ENCODE measurements around the gene LANCL2. TPM values are rescaled to one million over a fixed set of nuclear protein-coding genes. Genes with fewer than 3 reads are reported as not detected.

The LANCL2 gene
- total RNA-seq, 1 donor from 2014 or later = 24.1 TPM

GRCh38 chr7:55448526-55448925 is 83.4 kb downstream of the LANCL2 start:
- TF ChIP-seq CTCF (IDR thresholded peaks at IDR 0.05; ENCODE audit: partially characterized antibody, unreplicated experiment) = no peak
- no peaks in the 10 kb centered on the region for H3K27me3 Mint-ChIP-seq (ENCODE audit: unreplicated experiment)
- H3K36me3 Mint-ChIP-seq (ENCODE audit: unreplicated experiment) = peaks cover 4% of the 10 kb centered on the region
- no peaks in the 10 kb centered on the region for H3K4me1 Mint-ChIP-seq (ENCODE audit: low read depth, unreplicated experiment)
- no peak for DNase-seq
- H3K4me3 Mint-ChIP-seq (ENCODE audit: unreplicated experiment) = no peak overlapping the region
- H3K9me3 Mint-ChIP-seq (ENCODE audit: unreplicated experiment) = no peaks in the 10 kb centered on the region
- no peak overlapping the region for H3K27ac Mint-ChIP-seq (ENCODE audit: unreplicated experiment)

DNA sequence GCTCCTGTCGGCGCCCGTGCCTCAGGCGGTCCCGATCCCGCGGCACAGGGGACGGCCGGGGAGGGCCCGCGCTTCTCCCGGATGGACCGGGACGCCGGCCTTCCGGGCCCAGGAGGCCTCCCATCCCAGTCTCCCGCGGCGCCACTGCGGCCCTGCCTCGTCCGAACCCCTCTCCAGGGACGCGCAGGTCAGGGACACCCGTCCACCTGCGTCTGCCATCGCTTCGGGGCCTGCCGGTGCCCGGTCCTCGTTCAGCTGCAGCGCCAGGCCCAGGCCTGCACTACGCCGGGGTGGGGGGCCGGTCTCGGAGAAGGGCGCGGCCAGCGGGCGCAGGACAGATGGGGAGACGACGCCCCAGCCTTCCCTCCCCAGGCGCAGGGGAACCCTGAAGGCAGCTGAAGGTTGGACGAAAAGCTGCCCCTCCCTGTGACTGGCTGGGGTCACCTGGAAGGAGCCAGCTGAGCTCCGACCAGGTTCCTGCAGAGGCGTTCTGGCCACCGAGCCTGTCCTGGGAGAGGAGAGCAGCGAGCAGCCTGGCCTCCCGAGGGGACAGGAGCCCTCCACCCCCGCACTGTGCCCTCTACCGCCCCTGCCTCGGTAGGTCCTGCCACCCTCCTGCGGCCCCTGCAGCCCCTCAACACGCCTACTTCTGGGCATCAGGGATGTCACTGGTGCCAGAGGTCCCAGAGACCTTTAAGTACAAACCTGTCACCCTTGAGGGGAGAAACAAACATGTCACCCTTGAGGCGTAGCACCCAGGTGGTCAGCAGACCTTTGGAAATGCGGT is 84.3 kb downstream of the LANCL2 start:
- no peak overlapping the region for H3K4me3 Mint-ChIP-seq (ENCODE audit: unreplicated experiment)
- H3K27ac Mint-ChIP-seq (ENCODE audit: unreplicated experiment) = no peak overlapping the region
- H3K36me3 Mint-ChIP-seq (ENCODE audit: unreplicated experiment) = peaks cover 4% of the 10 kb centered on the region
- no peaks in the 10 kb centered on the region for H3K9me3 Mint-ChIP-seq (ENCODE audit: unreplicated experiment)
- TF ChIP-seq CTCF (IDR thresholded peaks at IDR 0.05; ENCODE audit: partially characterized antibody, unreplicated experiment) = no peak
- no peaks in the 10 kb centered on the region for H3K27me3 Mint-ChIP-seq (ENCODE audit: unreplicated experiment)
- no peaks in the 10 kb centered on the region for H3K4me1 Mint-ChIP-seq (ENCODE audit: low read depth, unreplicated experiment)
- no peak for DNase-seq

DNA sequence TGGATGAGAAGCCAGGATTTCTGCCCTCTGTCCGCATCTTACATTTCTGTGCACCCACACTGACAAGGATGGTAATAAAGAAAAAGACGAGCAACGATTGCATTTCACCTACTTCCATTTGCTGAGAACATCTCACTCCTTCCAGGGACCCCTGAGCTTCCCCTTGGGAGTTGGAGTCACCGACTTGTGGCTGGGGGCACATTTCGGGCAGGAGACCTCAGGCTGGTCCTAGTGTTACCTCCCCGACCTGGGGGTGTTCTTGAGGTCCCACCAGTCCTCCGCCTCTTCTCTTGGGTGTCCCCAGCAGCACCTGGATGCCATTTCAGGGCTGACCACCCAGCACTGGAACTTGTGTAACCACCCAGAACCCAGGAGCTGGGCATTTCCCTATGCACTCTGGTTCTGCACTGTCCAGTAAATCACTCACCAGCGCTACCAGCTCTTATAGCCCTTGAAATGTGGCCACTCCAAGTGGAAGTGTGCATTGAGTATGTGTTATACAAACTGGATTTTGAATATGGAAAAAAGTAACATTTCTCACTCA is 84.9 kb downstream of the LANCL2 start:
- no peak overlapping the region for H3K4me3 Mint-ChIP-seq (ENCODE audit: unreplicated experiment)
- no peaks in the 10 kb centered on the region for H3K4me1 Mint-ChIP-seq (ENCODE audit: low read depth, unreplicated experiment)
- no peak overlapping the region for H3K27ac Mint-ChIP-seq (ENCODE audit: unreplicated experiment)
- H3K9me3 Mint-ChIP-seq (ENCODE audit: unreplicated experiment) = peaks cover 2% of the 10 kb centered on the region
- no peak for TF ChIP-seq CTCF (IDR thresholded peaks at IDR 0.05; ENCODE audit: partially characterized antibody, unreplicated experiment)
- no peaks in the 10 kb centered on the region for H3K27me3 Mint-ChIP-seq (ENCODE audit: unreplicated experiment)
- H3K36me3 Mint-ChIP-seq (ENCODE audit: unreplicated experiment) = peaks cover 4% of the 10 kb centered on the region
- no peak for DNase-seq

DNA sequence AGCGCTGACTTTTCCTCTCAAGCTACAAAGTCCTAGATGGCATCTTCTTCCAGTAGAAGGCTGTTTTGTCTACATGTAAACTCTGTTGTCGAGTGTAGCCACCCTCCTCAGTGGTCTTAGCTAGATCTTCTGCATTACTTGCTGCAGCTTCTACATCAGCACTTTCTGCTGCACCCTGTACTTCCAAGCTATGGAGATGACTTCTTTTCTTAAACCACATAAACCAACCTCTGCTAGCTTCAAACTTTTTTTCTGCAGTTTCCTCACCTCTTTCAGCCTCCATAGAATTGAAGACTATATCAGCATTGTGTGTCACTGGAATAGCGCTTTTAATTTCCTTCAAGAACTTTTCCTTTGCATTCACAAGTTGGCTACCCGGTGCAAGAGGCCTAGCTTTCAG is 87.8 kb downstream of the LANCL2 start:
- Mint-ChIP-seq H3K4me1 (ENCODE audit: low read depth, unreplicated experiment) (no peaks in the 10 kb centered on the region), H3K9me3 (ENCODE audit: unreplicated experiment) (peaks cover 5% of the 10 kb centered on the region), H3K4me3 (ENCODE audit: unreplicated experiment) (no peak overlapping the region), H3K36me3 (ENCODE audit: unreplicated experiment) (peaks cover 4% of the 10 kb centered on the region), H3K27ac (ENCODE audit: unreplicated experiment) (no peak overlapping the region), H3K27me3 (ENCODE audit: unreplicated experiment) (no peaks in the 10 kb centered on the region)
- no peak for TF ChIP-seq CTCF (IDR thresholded peaks at IDR 0.05; ENCODE audit: partially characterized antibody, unreplicated experiment)
- no peak for DNase-seq

GRCh38 chr7:55457801-55458200 is 92.7 kb downstream of the LANCL2 start:
- no peaks in the 10 kb centered on the region for H3K27me3 Mint-ChIP-seq (ENCODE audit: unreplicated experiment)
- no peaks in the 10 kb centered on the region for H3K4me1 Mint-ChIP-seq (ENCODE audit: low read depth, unreplicated experiment)
- no peak for DNase-seq
- no peak for TF ChIP-seq CTCF (IDR thresholded peaks at IDR 0.05; ENCODE audit: partially characterized antibody, unreplicated experiment)
- H3K27ac Mint-ChIP-seq (ENCODE audit: unreplicated experiment) = no peak overlapping the region
- peaks cover 6% of the 10 kb centered on the region for H3K36me3 Mint-ChIP-seq (ENCODE audit: unreplicated experiment)
- peaks cover 6% of the 10 kb centered on the region for H3K9me3 Mint-ChIP-seq (ENCODE audit: unreplicated experiment)
- no peak overlapping the region for H3K4me3 Mint-ChIP-seq (ENCODE audit: unreplicated experiment)
